ENCODE measurements around the gene DENND2A. TPM values are rescaled to one million over a fixed set of nuclear protein-coding genes. Genes with fewer than 3 reads are reported as not detected.
"Not testable (repeated sequence)": the region's sequence is repeated elsewhere in the genome, so short reads cannot be mapped to it uniquely, and the experiment has no call there.

The DENND2A gene, protein sequence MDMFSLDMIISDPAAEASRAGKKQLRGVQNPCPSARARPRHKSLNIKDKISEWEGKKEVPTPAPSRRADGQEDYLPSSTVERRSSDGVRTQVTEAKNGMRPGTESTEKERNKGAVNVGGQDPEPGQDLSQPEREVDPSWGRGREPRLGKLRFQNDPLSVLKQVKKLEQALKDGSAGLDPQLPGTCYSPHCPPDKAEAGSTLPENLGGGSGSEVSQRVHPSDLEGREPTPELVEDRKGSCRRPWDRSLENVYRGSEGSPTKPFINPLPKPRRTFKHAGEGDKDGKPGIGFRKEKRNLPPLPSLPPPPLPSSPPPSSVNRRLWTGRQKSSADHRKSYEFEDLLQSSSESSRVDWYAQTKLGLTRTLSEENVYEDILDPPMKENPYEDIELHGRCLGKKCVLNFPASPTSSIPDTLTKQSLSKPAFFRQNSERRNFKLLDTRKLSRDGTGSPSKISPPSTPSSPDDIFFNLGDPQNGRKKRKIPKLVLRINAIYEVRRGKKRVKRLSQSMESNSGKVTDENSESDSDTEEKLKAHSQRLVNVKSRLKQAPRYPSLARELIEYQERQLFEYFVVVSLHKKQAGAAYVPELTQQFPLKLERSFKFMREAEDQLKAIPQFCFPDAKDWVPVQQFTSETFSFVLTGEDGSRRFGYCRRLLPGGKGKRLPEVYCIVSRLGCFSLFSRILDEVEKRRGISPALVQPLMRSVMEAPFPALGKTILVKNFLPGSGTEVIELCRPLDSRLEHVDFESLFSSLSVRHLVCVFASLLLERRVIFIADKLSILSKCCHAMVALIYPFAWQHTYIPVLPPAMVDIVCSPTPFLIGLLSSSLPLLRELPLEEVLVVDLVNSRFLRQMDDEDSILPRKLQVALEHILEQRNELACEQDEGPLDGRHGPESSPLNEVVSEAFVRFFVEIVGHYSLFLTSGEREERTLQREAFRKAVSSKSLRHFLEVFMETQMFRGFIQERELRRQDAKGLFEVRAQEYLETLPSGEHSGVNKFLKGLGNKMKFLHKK
- 10 to 100 TPM in 1 of 2 donors, 1 to 10 TPM in 1; 9.6 to 19.0 TPM for total RNA-seq
- long read RNA-seq, partial matches to known transcripts = 1 of 3 reads
- long read RNA-seq, other reads (novel, unspliced or antisense) = 2 of 3 reads

GRCh38 chr7:140640727-140641523, at the start of gene DENND2A:
Gene DENND2A, minus strand, starts transcription at chr7:140640813. Its CDS starts 38,416 bp downstream, at chr7:140602397.
- intact Hi-C loops (cut with DNase I) = no loop called here
- DNase-seq = peak; percentile 81
- ATAC-seq = peak; percentile 55 to 70

- ATAC-seq (no peak), DNase-seq (no peak)
- intact Hi-C loops (cut with DNase I) = no loop called here
These were observed 48.9 kb upstream of the DENND2A start for GRCh38 chr7:140689199-140690152.

DNA sequence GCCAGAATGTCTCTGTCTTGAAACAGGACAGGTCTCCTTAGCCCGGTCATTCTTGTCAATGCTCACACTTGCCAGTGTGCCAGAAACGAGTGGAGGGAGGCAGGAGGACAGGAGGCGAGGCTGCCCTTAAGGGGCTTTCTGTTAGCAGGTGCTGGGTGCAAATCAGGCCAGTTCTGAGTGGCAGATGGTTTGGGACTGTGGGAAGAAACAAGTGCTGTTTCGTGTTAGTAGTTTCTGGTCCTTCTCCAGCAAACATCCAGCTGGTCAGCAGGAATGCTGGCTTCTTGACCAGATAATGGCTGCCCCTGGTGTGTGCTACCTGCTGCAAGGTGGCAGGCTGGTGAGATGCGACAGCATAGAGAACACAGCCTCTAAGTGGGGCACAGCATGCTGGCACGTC, 47.7 kb upstream of the DENND2A start:
- ATAC-seq (no peak), DNase-seq (no peak)
- intact Hi-C loops (cut with DNase I) = no loop called here

DNA sequence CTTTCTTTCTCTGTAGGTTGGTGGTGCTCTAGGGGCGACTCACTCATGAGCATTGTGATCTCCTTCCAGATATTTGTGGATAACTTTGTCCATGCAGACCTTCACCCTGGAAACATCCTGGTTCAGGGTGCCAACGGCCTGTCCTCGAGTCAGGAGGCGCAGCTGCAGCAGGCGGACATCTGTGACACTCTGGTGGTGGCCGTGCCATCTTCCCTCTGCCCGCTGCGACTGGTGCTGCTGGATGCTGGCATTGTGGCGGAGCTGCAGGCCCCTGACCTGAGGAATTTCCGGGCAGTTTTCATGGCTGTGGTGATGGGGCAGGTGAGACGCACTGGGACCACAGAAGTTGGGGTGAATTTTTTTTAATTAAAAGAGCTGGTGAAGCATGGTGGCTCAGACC, 46.3 kb upstream of the DENND2A start:
- intact Hi-C loops (cut with DNase I) = no loop called here
- DNase-seq (no peak), ATAC-seq (no peak)

GRCh38 chr7:140685407-140686087, 44.9 kb upstream of the DENND2A start:
- intact Hi-C loops (cut with DNase I) = no loop called here
- DNase-seq (no peak), ATAC-seq (no peak)

DNA sequence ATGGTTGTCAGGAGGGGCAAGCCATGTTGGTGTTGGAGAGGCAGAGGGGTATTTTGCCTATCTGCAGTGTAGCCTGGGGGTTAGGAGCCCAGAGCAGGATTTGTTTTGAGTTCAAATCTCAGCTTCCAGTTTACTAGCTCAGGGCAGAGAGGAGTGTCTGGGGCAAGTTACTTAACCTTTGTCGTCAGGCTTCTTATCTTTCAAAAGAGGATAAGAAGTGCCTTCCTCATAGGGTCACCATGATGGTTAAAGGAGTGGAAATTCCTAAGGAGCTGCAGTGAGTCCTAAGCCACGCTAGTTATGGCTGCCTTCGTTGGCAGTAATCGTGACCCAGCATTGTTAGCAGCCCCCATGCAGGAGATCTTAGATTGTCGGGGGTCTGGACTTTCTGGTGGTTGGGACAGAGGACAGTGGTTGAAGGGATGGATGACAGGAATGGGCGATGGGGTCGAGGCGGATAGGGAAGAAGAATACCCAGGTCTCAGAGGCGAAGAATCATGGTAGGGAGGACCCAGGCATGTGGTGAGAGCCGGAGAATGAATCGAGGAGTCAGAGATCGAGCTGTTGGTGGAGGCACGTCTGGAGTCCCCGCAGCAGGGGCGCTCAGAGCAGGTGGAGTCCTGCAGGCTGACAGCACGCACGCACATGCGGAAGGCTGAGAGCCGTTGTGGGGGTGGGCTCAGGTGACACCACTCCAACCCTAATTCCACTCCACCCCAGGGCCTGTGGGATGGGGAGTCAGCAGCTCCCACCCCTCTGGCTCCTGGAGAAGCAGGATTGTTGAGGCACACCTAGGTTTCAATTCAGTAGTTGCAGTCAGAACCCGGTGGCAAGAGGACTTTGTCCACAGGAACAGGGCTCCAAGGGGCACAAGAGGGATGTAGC, 43.7 kb upstream of the DENND2A start:
- intact Hi-C loops (cut with DNase I) = no loop called here
- ATAC-seq (no peak), DNase-seq (no peak)

DNA sequence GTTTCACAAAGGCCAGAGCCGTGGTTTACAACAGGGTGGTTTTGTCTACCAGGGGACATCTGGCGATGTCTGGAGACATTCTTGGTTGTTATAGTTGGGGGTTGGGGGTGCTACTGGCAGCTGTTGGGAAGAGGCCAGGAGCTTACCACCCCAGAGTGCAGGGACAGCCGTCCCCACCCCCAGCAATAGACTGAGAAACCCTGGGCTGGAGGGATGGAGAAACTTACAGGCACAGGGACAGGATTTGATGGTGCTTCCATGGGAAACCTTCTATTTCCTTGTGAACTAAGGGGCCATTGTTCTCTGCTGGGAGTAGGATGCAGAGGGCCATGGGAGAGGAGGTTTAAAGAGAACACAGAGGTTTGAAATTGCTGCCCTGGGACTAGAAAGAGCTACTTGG, 43.0 kb upstream of the DENND2A start:
- DNase-seq = no peak
- ATAC-seq = no peak
- intact Hi-C loops (cut with DNase I) = no loop called here

DNA sequence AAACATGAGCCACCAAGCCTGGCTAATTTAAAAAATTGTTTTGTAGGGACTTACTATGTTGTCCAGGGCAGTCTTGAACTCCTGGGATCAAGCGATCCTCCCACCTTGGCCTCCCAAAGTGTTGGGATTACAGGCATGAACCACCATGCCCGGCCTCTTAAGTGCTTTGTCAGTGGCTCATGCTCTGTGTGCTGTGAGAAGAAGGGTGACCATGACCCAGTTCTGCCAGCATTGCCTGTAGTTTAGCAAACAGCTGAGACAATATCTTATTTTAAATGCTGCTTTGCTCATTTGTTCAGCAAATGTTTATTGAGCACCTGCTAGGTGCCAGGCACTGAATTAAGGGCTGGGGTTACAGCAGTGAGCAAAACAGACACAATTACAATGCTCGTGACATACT, 41.2 kb upstream of the DENND2A start:
- intact Hi-C loops (cut with DNase I) = no loop called here
- no peak for ATAC-seq
- no peak for DNase-seq

DNA sequence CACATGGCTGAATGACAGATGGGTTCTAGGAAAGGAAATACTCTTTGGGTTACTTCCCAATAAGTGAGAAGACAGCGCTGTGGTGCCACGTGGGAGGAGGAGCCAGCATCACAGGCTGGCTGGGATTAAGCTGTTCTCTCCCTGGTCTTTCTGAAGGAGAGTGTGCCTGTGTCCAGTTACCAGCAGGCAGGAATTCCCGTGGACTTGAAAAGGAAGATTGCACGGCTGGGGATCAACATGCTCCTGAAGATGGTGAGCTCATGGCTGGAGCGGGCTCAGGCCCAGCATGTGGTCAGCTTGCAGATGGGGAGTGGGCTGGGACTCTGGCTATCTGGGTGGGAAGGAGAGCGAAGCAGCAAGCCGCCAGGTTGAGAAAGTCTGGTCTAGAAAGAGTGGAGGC, 40.3 kb upstream of the DENND2A start:
- no peak for DNase-seq
- ATAC-seq = no peak
- intact Hi-C loops (cut with DNase I) = no loop called here

DNA sequence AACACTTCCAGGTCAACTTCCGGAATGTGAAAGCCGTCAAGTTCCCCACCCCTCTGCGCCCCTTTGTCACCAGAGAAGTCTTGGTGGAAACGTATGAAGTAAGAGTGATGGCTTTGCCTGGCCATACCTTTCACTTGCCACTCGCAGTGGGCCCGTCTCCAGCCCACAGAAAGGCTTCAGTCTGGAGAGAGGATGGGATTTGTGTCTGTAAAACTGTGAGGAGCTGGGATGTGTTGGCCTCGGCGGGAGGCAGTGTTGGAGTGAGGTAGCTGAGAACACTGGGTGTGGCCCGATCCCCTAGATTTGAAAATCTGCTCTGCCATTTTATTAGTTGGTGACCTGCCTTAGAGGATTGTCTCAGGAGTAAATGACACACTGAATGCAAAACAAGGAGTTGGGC, 38.6 kb upstream of the DENND2A start:
- DNase-seq (no peak), ATAC-seq (no peak)
- intact Hi-C loops (cut with DNase I) = loop anchor here in 1 of 2 donors (10.0 kb wide), 1 partner anchor 336 kb away; the partner anchor contains the start of gene MRPS33

DNA sequence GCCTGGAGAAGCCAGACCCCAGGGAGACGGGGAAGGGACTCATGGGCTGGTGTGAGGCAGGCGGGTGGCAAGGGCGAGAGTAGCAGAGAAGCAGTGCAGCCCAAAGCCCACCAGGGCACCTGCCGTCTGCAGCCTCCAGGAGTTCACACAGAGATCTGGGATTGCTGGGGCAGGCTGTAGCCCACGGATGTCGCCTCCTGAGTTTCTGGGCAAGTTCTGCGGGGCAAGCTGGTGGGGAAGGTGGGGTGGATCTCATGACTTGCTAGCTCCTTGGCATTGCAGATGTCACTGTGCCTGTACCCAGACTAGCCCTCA, 38.2 kb upstream of the DENND2A start:
- intact Hi-C loops (cut with DNase I) = loop anchor here in 1 of 2 donors (10.0 kb wide), 1 partner anchor 336 kb away; the partner anchor contains the start of gene MRPS33
- no peak for ATAC-seq

DNA sequence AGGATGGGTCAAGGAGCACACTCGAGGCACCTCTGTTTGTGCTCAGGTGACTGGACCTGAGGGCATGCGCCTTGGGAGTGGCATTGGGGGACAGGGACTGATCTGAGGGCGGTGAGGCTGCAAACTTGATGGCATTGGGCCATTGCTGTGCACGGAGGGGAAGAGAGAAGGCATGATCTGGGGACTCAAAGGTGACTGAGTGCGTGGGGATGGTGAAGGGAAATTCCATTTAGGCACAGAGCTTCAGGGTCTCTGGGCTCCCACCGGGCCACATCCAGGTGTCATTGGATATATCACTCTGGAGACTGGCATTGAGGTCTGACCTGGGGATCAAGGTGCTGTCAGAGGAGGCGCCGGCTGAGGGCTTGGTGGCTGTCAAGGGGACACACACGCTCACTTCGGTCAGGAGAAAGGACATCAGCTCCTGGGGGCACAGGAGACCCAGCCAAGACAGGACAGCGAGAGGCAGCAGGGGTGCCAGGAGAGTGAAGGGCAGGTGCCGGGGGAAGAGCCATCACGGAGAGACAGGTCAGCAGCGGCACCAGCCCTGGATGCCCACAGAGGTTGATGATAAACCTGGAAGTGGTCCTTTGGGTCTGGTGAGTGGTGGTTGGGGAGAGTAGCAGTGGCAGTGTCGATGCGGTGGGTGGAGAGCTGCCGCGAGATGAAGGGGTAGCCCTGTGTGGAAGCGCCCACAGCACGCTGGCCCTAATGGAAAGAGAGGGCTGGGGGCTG, 37.6 kb upstream of the DENND2A start:
- DNase-seq (no peak), ATAC-seq (no peak)
- intact Hi-C loops (cut with DNase I) = loop anchor here in 1 of 2 donors (10.0 kb wide), 1 partner anchor 337 kb away; the partner anchor contains the start of gene MRPS33

More for the DNA sequence above, 38.2 kb upstream of the DENND2A start:
- no peak for DNase-seq

- no peak for DNase-seq
- ATAC-seq = no peak
- intact Hi-C loops (cut with DNase I) = loop anchor here in 1 of 2 donors (10.0 kb wide), 1 partner anchor 337 kb away; the partner anchor contains the start of gene MRPS33
These were observed 36.9 kb upstream of the DENND2A start for GRCh38 chr7:140677496-140677895.

GRCh38 chr7:140676956-140677355, 36.3 kb upstream of the DENND2A start:
- intact Hi-C loops (cut with DNase I) = loop anchor here in 1 of 2 donors (10.0 kb wide), 1 partner anchor 338 kb away; the partner anchor contains the start of gene MRPS33
- DNase-seq, ATAC-seq: not testable (repeated sequence)

- no peak for ATAC-seq
- intact Hi-C loops (cut with DNase I) = loop anchor here in 1 of 2 donors (10.0 kb wide), 1 partner anchor 338 kb away; the partner anchor contains the start of gene MRPS33
- DNase-seq = no peak
These were observed 35.7 kb upstream of the DENND2A start for GRCh38 chr7:140676306-140676705.
